ENCODE measurements around the gene THAP3. TPM values are rescaled to one million over a fixed set of nuclear protein-coding genes. Genes with fewer than 3 reads are reported as not detected.

THAP3 gene
- total and polyA plus RNA-seq, 7 experiments from 2014 or later = 14.1 to 31.8 (median 20.3) TPM

GRCh38 chr1:6621429-6622391 lies 3.0 kb upstream of the THAP3 start:
- Mint-ChIP-seq H3K9me3 (no peaks in the 10 kb centered on the region), H3K36me3 (peaks cover 0 to 8% (median 3%) of the 10 kb centered on the region in 5 donors), H3K4me3 (no peak overlapping the region), H3K4me1 (peaks cover under 1 to 21% (median 16%) of the 10 kb centered on the region in 7 donors), H3K27ac (no peak overlapping the region), H3K27me3 (no peaks in the 10 kb centered on the region)
- H3K4me3 ChIP-seq (ENCODE audit: low read length) = no peak overlapping the region
- CTCF ChIA-PET = interaction anchor here (1.2 to 1.3 kb wide), 2 partner anchors 17 to 20 kb away, joined by 3 read pairs; no protein-coding TSS in a partner anchor
- peaks cover 0 to 38% (median 0%) of the 10 kb centered on the region in 3 experiments for H3K36me3 ChIP-seq (ENCODE audit: control insufficient read depth in 2 of 3, insufficient read depth in 3 of 3, low read length in 3 of 3)
- intact Hi-C loops (cut with micrococcal nuclease) = no loop called here
- peaks cover 10 to 13% of the 10 kb centered on the region in 2 donors for H3K4me1 ChIP-seq (ENCODE audit: control insufficient read depth in 2 of 2, insufficient read depth in 2 of 2, low read length in 2 of 2)
- no peaks in the 10 kb centered on the region for H3K27me3 ChIP-seq (ENCODE audit: control insufficient read depth in 2 of 2, insufficient read depth in 2 of 2, low read length in 2 of 2)
- ATAC-seq (no peak), DNase-seq (no peak)
- no peaks in the 10 kb centered on the region for H3K9me3 ChIP-seq (ENCODE audit: control insufficient read depth in 2 of 3, low read length in 3 of 3)
- POLR2A ChIA-PET = interaction anchor here (0.6 to 14.2 kb wide), 8 partner anchors 18 to 172 kb away, joined by 3 to 246 read pairs (median 3); partner anchors contain the start of genes KLHL21 and ZBTB48
- H3K27ac ChIP-seq (ENCODE audit: low read depth, low read length) = no peak overlapping the region

- DNase-seq (no peak), ATAC-seq (no peak)
- Mint-ChIP-seq H3K36me3 (peaks cover 0 to 9% (median 3%) of the 10 kb centered on the region in 5 donors), H3K4me1 (peaks cover 5 to 27% (median 25%) of the 10 kb centered on the region in 7 donors), H3K4me3 (peak overlapping the region in 2 of 10 donors; percentile 2 to 9), H3K27me3 (no peaks in the 10 kb centered on the region), H3K9me3 (no peaks in the 10 kb centered on the region), H3K27ac (peak overlapping the region in 1 of 9 donors; percentile 69)
- Histone ChIP-seq H3K27me3 (ENCODE audit: control insufficient read depth in 2 of 2, insufficient read depth in 2 of 2, low read length in 2 of 2) (no peaks in the 10 kb centered on the region), H3K27ac (ENCODE audit: low read depth, low read length) (no peak overlapping the region), H3K36me3 (ENCODE audit: control insufficient read depth in 2 of 3, insufficient read depth in 3 of 3, low read length in 3 of 3) (peaks cover 0 to 39% (median 0%) of the 10 kb centered on the region in 3 experiments), H3K4me3 (ENCODE audit: low read length) (no peak overlapping the region), H3K9me3 (ENCODE audit: control insufficient read depth in 2 of 3, low read length in 3 of 3) (no peaks in the 10 kb centered on the region), H3K4me1 (ENCODE audit: control insufficient read depth in 2 of 2, insufficient read depth in 2 of 2, low read length in 2 of 2) (peaks cover 13 to 18% of the 10 kb centered on the region in 2 donors)
- ChIA-PET CTCF (interaction anchor here (1.2 to 2.0 kb wide), 3 partner anchors 18 to 21 kb away, joined by 3 to 7 read pairs (median 3); no protein-coding TSS in a partner anchor), POLR2A (interaction anchor here (0.6 to 14.2 kb wide), 3 partner anchors 19 to 71 kb away, joined by 3 to 246 read pairs (median 4); partner anchors contain the start of genes KLHL21 and ZBTB48)
- intact Hi-C loops (cut with micrococcal nuclease) = no loop called here
Observed at GRCh38 chr1:6622396-6623152, 2.1 kb upstream of the THAP3 start.

GRCh38 chr1:6623269-6623965 lies 1.3 kb upstream of the THAP3 start:
- ChIA-PET POLR2A (interaction anchor here (0.9 to 14.2 kb wide), 5 partner anchors 8 to 163 kb away, joined by 3 to 246 read pairs (median 5); partner anchors contain the start of genes KLHL21 and PHF13), CTCF (interaction anchor here (0.7 to 2.0 kb wide), 5 partner anchors 20 to 70 kb away, joined by 3 to 8 read pairs (median 4); no protein-coding TSS in a partner anchor)
- Mint-ChIP-seq H3K9me3 (no peaks in the 10 kb centered on the region), H3K4me1 (peaks cover 11 to 33% (median 30%) of the 10 kb centered on the region in 7 donors), H3K4me3 (peak overlapping the region in 7 of 10 donors; percentile 20 to 82 (median 36)), H3K27ac (peak overlapping the region in 5 of 9 donors; percentile 29 to 78 (median 38)), H3K36me3 (peaks cover 0 to 13% (median 3%) of the 10 kb centered on the region in 5 donors), H3K27me3 (no peaks in the 10 kb centered on the region)
- intact Hi-C loops (cut with micrococcal nuclease) = no loop called here
- Histone ChIP-seq H3K9me3 (ENCODE audit: control insufficient read depth in 2 of 3, low read length in 3 of 3) (no peaks in the 10 kb centered on the region), H3K27me3 (ENCODE audit: control insufficient read depth in 2 of 2, insufficient read depth in 2 of 2, low read length in 2 of 2) (no peaks in the 10 kb centered on the region), H3K4me1 (ENCODE audit: control insufficient read depth in 2 of 2, insufficient read depth in 2 of 2, low read length in 2 of 2) (peaks cover 13 to 18% of the 10 kb centered on the region in 2 donors), H3K27ac (ENCODE audit: low read depth, low read length) (no peak overlapping the region), H3K4me3 (ENCODE audit: low read length) (no peak overlapping the region), H3K36me3 (ENCODE audit: control insufficient read depth in 2 of 3, insufficient read depth in 3 of 3, low read length in 3 of 3) (peaks cover 0 to 47% (median 0%) of the 10 kb centered on the region in 3 experiments)
- ATAC-seq (no peak), DNase-seq (no peak)

- peak overlapping the region; percentile 78 for H3K27ac ChIP-seq (ENCODE audit: low read depth, low read length)
- H3K9me3 ChIP-seq (ENCODE audit: control insufficient read depth in 2 of 3, low read length in 3 of 3) = no peaks in the 10 kb centered on the region
- ChIA-PET POLR2A (interaction anchor here (1.0 to 14.2 kb wide), 3 partner anchors 13 to 46 kb away, joined by 3 to 246 read pairs (median 4); partner anchors contain the start of genes KLHL21 and ZBTB48), CTCF (interaction anchor here (1.1 kb wide), 1 partner anchor 136 kb away, joined by 3 read pairs; no protein-coding TSS in a partner anchor)
- H3K27me3 ChIP-seq (ENCODE audit: control insufficient read depth in 2 of 2, insufficient read depth in 2 of 2, low read length in 2 of 2) = no peaks in the 10 kb centered on the region
- peak; percentile 36 for ATAC-seq
- DNase-seq = peak in 1 of 9 donors; percentile 3
- Mint-ChIP-seq H3K27ac (peak overlapping the region; percentile 67 to 96 (median 85)), H3K27me3 (no peaks in the 10 kb centered on the region), H3K4me1 (peaks cover 11 to 39% (median 30%) of the 10 kb centered on the region in 7 donors), H3K9me3 (no peaks in the 10 kb centered on the region), H3K36me3 (peaks cover 0 to 14% (median 4%) of the 10 kb centered on the region in 5 donors), H3K4me3 (peak overlapping the region; percentile 86 to 97 (median 92))
- H3K36me3 ChIP-seq (ENCODE audit: control insufficient read depth in 2 of 3, insufficient read depth in 3 of 3, low read length in 3 of 3) = peaks cover 0 to 52% (median 5%) of the 10 kb centered on the region in 3 experiments
- peak overlapping the region; percentile 52 for H3K4me3 ChIP-seq (ENCODE audit: low read length)
- intact Hi-C loops (cut with micrococcal nuclease) = loop anchor here (1.0 to 5.0 kb wide), 10 partner anchors 12 to 426 kb away; partner anchors contain the start of genes NOL9 (in 2 of the 2), PHF13 (in 2 of the 2), ZBTB48 (in 2 of the 2) and ACOT7 (in 1 of the 2)
- peaks cover 13 to 18% of the 10 kb centered on the region in 2 donors for H3K4me1 ChIP-seq (ENCODE audit: control insufficient read depth in 2 of 2, insufficient read depth in 2 of 2, low read length in 2 of 2)
Observed at GRCh38 chr1:6625584-6626149, 999 bp downstream of the THAP3 start.

GRCh38 chr1:6627031-6627430 lies 2.4 kb downstream of the THAP3 start:
- Mint-ChIP-seq H3K4me1 (peaks cover 11 to 39% (median 30%) of the 10 kb centered on the region in 7 donors), H3K27ac (peak overlapping the region in 6 of 9 donors; percentile 13 to 89 (median 74)), H3K9me3 (no peaks in the 10 kb centered on the region), H3K36me3 (peaks cover 0 to 14% (median 4%) of the 10 kb centered on the region in 5 donors), H3K4me3 (peak overlapping the region; percentile 86 to 97 (median 92)), H3K27me3 (no peaks in the 10 kb centered on the region)
- no peak overlapping the region for H3K4me3 ChIP-seq (ENCODE audit: low read length)
- H3K9me3 ChIP-seq (ENCODE audit: control insufficient read depth in 2 of 3, low read length in 3 of 3) = no peaks in the 10 kb centered on the region
- no peak for DNase-seq
- H3K4me1 ChIP-seq (ENCODE audit: control insufficient read depth in 2 of 2, insufficient read depth in 2 of 2, low read length in 2 of 2) = peaks cover 13 to 18% of the 10 kb centered on the region in 2 donors
- ChIA-PET POLR2A (interaction anchor here (1.5 to 14.2 kb wide), 2 partner anchors 15 to 23 kb away, joined by 4 to 246 read pairs; partner anchors contain the start of gene KLHL21), CTCF (interaction anchor here (0.6 to 1.1 kb wide), 2 partner anchors 71 to 137 kb away, joined by 3 to 4 read pairs; no protein-coding TSS in a partner anchor)
- H3K27me3 ChIP-seq (ENCODE audit: control insufficient read depth in 2 of 2, insufficient read depth in 2 of 2, low read length in 2 of 2) = no peaks in the 10 kb centered on the region
- no peak overlapping the region for H3K27ac ChIP-seq (ENCODE audit: low read depth, low read length)
- intact Hi-C loops (cut with micrococcal nuclease) = loop anchor here (5.0 kb wide), 3 partner anchors 75 to 235 kb away; partner anchors contain the start of genes ACOT7 (in 1 of the 2) and DNAJC11 (in 1 of the 2)
- H3K36me3 ChIP-seq (ENCODE audit: control insufficient read depth in 2 of 3, insufficient read depth in 3 of 3, low read length in 3 of 3) = peaks cover 0 to 47% (median 5%) of the 10 kb centered on the region in 3 experiments
- ATAC-seq = no peak

Data from naive thymus-derived CD4-positive, alpha-beta T cell (primary cell).